Erythroblast (primary cell): ENCODE measurements around the gene TULP4.
"Not testable (repeated sequence)": the region's sequence is repeated elsewhere in the genome, so short reads cannot be mapped to it uniquely, and the experiment has no call there.

Experiments
- GATA1 ChIP-seq: IDR thresholded peaks from 2 replicates; pipeline ENCODE4 v1.6.1; 2011; ENCODE audit warnings: low read depth, mild to moderate bottlenecking, control low read depth, low read length, moderate library complexity
- POLR2A ChIP-seq: IDR thresholded peaks from 2 replicates; pipeline ENCODE4 v1.6.1; 2011; ENCODE audit warnings: mild to moderate bottlenecking, low read length

DNA sequence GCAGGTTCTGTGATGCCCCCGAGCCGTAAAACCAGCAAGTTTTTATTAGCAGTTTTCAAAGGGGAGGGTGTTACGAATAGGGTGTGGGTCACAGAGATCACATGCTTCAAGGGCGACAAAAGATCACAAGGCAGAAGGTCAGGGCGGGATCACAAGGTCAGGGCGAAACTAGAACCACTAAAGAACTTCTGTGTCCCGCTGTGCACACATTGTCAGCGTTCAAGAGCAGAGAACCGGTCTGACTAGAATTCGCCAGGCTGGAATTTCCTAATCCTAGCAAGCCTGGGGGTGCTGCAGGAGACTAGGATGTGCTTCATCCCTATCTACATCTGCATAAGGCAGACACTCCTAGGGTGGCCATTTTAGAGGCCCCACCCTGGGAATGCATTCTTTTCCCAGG, 26.9 kb downstream of the TULP4 start:
- not testable (repeated sequence) for TF ChIP-seq POLR2A, GATA1
